ENCODE data around the gene SPPL3.
A peak's percentile ranks its signal among the peaks of the same experiment; 100 is the strongest.

Gene SPPL3

DNA sequence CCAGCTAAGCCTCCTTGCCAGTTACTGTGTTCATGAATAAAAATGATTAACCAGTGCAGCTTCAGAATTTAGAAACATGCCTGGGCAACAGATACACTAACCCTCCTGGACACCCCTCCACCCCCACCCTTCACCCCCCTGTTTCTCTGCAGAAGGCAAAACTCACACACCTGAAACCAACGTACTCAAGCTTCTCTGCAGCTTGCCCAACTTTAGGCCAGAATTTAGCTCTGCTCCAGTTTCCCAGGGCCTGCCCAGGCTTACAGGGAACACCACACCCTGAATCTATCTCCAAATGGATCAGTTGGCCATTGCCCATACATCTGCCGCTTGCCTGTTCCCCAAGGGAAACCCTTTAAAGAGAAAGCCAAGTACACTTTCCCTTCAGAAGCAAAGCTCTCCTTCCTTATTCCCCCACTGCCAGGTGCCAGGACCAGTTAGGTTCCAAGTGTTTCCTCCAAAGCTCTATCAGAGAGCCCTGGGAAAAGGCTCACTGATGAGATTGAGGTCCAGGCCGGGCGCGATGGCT, 1.8 kb upstream of the SPPL3 start:
- H3K4me1 ChIP-seq (ENCODE audit: control insufficient read depth, insufficient read depth, low read length) = no peaks in the 10 kb centered on the region
- TF ChIP-seq, protein P1, sequence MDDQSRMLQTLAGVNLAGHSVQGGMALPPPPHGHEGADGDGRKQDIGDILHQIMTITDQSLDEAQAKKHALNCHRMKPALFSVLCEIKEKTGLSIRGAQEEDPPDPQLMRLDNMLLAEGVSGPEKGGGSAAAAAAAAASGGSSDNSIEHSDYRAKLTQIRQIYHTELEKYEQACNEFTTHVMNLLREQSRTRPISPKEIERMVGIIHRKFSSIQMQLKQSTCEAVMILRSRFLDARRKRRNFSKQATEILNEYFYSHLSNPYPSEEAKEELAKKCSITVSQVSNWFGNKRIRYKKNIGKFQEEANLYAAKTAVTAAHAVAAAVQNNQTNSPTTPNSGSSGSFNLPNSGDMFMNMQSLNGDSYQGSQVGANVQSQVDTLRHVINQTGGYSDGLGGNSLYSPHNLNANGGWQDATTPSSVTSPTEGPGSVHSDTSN (CRISPR knock-in tag; IDR thresholded peaks at IDR 0.05) = no peak
- TF ChIP-seq ZNF350 (tag by site-specific recombination; IDR thresholded peaks at IDR 0.05) = no peak
- no peak for TF ChIP-seq ZBTB8A (tag by site-specific recombination; IDR thresholded peaks at IDR 0.05)
- TF ChIP-seq, protein P2, sequence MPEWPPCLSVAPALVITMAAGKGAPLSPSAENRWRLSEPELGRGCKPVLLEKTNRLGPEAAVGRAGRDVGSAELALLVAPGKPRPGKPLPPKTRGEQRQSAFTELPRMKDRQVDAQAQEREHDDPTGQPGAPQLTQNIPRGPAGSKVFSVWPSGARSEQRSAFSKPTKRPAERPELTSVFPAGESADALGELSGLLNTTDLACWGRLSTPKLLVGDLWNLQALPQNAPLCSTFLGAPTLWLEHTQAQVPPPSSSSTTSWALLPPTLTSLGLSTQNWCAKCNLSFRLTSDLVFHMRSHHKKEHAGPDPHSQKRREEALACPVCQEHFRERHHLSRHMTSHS (tag by site-specific recombination; IDR thresholded peaks at IDR 0.05) = no peak
- TF ChIP-seq, protein P3, sequence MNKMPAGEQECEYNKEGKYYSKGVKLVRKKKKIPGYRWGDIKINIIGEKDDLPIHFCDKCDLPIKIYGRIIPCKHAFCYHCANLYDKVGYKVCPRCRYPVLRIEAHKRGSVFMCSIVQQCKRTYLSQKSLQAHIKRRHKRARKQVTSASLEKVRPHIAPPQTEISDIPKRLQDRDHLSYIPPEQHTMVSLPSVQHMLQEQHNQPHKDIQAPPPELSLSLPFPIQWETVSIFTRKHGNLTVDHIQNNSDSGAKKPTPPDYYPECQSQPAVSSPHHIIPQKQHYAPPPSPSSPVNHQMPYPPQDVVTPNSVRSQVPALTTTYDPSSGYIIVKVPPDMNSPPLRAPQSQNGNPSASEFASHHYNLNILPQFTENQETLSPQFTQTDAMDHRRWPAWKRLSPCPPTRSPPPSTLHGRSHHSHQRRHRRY (tag by site-specific recombination; IDR thresholded peaks at IDR 0.05) = no peak
- TF ChIP-seq, protein P4, sequence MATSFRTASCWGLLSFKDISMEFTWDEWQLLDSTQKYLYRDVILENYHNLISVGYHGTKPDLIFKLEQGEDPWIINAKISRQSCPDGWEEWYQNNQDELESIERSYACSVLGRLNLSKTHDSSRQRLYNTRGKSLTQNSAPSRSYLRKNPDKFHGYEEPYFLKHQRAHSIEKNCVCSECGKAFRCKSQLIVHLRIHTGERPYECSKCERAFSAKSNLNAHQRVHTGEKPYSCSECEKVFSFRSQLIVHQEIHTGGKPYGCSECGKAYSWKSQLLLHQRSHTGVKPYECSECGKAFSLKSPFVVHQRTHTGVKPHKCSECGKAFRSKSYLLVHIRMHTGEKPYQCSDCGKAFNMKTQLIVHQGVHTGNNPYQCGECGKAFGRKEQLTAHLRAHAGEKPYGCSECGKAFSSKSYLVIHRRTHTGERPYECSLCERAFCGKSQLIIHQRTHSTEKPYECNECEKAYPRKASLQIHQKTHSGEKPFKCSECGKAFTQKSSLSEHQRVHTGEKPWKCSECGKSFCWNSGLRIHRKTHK (tag by site-specific recombination; IDR thresholded peaks at IDR 0.05) = no peak
- TF ChIP-seq ZNF792 (tag by site-specific recombination; IDR thresholded peaks at IDR 0.05) = no peak
- TF ChIP-seq, protein P5, sequence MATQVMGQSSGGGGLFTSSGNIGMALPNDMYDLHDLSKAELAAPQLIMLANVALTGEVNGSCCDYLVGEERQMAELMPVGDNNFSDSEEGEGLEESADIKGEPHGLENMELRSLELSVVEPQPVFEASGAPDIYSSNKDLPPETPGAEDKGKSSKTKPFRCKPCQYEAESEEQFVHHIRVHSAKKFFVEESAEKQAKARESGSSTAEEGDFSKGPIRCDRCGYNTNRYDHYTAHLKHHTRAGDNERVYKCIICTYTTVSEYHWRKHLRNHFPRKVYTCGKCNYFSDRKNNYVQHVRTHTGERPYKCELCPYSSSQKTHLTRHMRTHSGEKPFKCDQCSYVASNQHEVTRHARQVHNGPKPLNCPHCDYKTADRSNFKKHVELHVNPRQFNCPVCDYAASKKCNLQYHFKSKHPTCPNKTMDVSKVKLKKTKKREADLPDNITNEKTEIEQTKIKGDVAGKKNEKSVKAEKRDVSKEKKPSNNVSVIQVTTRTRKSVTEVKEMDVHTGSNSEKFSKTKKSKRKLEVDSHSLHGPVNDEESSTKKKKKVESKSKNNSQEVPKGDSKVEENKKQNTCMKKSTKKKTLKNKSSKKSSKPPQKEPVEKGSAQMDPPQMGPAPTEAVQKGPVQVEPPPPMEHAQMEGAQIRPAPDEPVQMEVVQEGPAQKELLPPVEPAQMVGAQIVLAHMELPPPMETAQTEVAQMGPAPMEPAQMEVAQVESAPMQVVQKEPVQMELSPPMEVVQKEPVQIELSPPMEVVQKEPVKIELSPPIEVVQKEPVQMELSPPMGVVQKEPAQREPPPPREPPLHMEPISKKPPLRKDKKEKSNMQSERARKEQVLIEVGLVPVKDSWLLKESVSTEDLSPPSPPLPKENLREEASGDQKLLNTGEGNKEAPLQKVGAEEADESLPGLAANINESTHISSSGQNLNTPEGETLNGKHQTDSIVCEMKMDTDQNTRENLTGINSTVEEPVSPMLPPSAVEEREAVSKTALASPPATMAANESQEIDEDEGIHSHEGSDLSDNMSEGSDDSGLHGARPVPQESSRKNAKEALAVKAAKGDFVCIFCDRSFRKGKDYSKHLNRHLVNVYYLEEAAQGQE (tag by site-specific recombination; IDR thresholded peaks at IDR 0.05) = no peak
- ChIA-PET POLR2A (interaction anchor here (0.6 to 1.7 kb wide), 2 partner anchors 15 to 468 kb away, joined by 3 to 9 read pairs; partner anchors contain the start of gene COX6A1), CTCF (interaction anchor here (1.2 to 1.5 kb wide), 2 partner anchors 26 to 66 kb away, joined by 4 to 5 read pairs; no protein-coding TSS in a partner anchor)
- no peak overlapping the region for H3K4me3 ChIP-seq (ENCODE audit: low read depth, low read length)
- no peak overlapping the region for H3K27ac ChIP-seq (ENCODE audit: extremely low read depth, low read depth, low read length)
- H3K9me3 ChIP-seq (ENCODE audit: control insufficient read depth, insufficient read depth, low read depth, low read length) = no peaks in the 10 kb centered on the region
- H3K36me3 ChIP-seq (ENCODE audit: control insufficient read depth in 2 of 2, insufficient read depth in 1 of 2, low read length in 2 of 2) = peaks cover under 1 to 3% of the 10 kb centered on the region in 2 experiments; a peak in 2 of 3 replicates

DNA sequence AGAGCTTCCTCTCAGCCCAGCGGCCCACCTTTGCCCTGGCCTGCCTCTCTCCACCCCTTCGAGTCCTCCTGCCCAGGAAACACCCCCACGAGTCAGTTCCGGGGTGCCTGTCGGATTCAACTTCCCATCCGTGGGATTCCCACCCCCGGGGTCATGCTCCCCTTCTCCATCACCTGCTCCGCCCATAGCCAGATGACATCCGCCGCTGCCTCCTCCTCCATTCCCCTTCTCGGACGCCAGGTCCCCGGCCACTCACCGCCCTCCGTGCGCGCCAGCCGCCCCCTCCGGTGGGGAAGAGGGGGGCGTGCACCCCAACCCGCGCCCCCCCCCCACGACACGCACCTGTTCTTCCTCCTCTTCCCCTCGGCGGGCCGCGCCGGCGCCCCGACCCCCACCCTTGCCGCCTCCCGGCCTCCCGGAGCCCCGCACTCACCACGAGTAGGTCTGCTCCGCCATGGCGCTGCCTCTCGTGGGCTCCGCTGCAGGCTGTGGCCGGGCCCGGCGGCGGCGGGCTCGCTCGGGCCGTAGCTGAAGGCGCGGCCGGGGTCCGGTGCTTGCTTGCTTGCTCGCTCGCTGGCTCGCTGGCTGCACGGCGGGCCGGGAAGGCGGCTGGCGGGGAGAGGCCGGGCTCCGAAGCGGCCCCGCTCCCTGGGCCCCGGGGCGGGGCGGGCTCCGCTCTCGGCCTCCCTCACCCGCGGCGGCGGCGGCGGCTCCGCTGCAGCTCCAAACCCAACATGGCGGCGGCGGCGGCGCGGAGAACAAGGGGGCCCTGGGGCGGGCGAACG, 554 bp downstream of the SPPL3 start:
- H3K4me1 ChIP-seq (ENCODE audit: control insufficient read depth, insufficient read depth, low read length) = no peaks in the 10 kb centered on the region
- peak overlapping the region; percentile 78 for H3K4me3 ChIP-seq (ENCODE audit: low read depth, low read length)
- ChIA-PET CTCF (interaction anchor here (0.9 kb wide), 1 partner anchor 35 kb away, joined by 3 read pairs; no protein-coding TSS in a partner anchor), POLR2A (no interaction called here)
- no peaks in the 10 kb centered on the region for H3K9me3 ChIP-seq (ENCODE audit: control insufficient read depth, insufficient read depth, low read depth, low read length)
- peak overlapping the region; percentile 87 for H3K27ac ChIP-seq (ENCODE audit: extremely low read depth, low read depth, low read length)
- H3K36me3 ChIP-seq (ENCODE audit: control insufficient read depth in 2 of 2, insufficient read depth in 1 of 2, low read length in 2 of 2) = peaks cover 6 to 7% of the 10 kb centered on the region in 2 experiments; a peak in 2 of 3 replicates
- TF ChIP-seq ZNF114 (tag by site-specific recombination; IDR thresholded peaks at IDR 0.05) (no peak), ZNF223 (tag by site-specific recombination; IDR thresholded peaks at IDR 0.05) (no peak), ZNF837 (tag by site-specific recombination; IDR thresholded peaks at IDR 0.05) (no peak), MYNN (tag by site-specific recombination; IDR thresholded peaks at IDR 0.05; ENCODE audit: borderline replicate concordance) (no peak), ZNF211 (tag by site-specific recombination; IDR thresholded peaks at IDR 0.05; ENCODE audit: low read depth) (no peak), ZNF654 (tag by site-specific recombination; IDR thresholded peaks at IDR 0.05; ENCODE audit: low read depth) (no peak), KLF10 (tag by site-specific recombination; IDR thresholded peaks at IDR 0.05) (no peak), ZNF670 (tag by site-specific recombination; IDR thresholded peaks at IDR 0.05; ENCODE audit: low read depth) (no peak), ZBTB21 (tag by site-specific recombination; IDR thresholded peaks at IDR 0.05) (no peak)
- TF ChIP-seq, protein P6, sequence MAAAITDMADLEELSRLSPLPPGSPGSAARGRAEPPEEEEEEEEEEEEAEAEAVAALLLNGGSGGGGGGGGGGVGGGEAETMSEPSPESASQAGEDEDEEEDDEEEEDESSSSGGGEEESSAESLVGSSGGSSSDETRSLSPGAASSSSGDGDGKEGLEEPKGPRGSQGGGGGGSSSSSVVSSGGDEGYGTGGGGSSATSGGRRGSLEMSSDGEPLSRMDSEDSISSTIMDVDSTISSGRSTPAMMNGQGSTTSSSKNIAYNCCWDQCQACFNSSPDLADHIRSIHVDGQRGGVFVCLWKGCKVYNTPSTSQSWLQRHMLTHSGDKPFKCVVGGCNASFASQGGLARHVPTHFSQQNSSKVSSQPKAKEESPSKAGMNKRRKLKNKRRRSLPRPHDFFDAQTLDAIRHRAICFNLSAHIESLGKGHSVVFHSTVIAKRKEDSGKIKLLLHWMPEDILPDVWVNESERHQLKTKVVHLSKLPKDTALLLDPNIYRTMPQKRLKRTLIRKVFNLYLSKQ (tag by site-specific recombination; IDR thresholded peaks at IDR 0.05; ENCODE audit: borderline replicate concordance) = no peak
- TF ChIP-seq, protein P7, sequence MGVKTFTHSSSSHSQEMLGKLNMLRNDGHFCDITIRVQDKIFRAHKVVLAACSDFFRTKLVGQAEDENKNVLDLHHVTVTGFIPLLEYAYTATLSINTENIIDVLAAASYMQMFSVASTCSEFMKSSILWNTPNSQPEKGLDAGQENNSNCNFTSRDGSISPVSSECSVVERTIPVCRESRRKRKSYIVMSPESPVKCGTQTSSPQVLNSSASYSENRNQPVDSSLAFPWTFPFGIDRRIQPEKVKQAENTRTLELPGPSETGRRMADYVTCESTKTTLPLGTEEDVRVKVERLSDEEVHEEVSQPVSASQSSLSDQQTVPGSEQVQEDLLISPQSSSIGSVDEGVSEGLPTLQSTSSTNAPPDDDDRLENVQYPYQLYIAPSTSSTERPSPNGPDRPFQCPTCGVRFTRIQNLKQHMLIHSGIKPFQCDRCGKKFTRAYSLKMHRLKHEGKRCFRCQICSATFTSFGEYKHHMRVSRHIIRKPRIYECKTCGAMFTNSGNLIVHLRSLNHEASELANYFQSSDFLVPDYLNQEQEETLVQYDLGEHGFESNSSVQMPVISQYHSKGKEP (tag by site-specific recombination; IDR thresholded peaks at IDR 0.05) = no peak
- TF ChIP-seq, protein P8, sequence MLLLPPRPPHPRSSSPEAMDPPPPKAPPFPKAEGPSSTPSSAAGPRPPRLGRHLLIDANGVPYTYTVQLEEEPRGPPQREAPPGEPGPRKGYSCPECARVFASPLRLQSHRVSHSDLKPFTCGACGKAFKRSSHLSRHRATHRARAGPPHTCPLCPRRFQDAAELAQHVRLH (tag by site-specific recombination; IDR thresholded peaks at IDR 0.05) = no peak

All from HEK293 (cell line).